ENCODE measurements around the gene ARID1B. TPM values are rescaled to one million over a fixed set of nuclear protein-coding genes. Genes with fewer than 3 reads are reported as not detected.
A peak's percentile ranks its signal among the peaks of the same experiment; 100 is the strongest.

ARID1B gene
- total and polyA plus RNA-seq, 10 of the 15 experiments (the other 5 are each of a cell fraction or from before 2014, with no cell fraction given), result 24.7 to 133 (median 54.6) TPM

- intact Hi-C loops (cut with micrococcal nuclease; ENCODE audit: unreplicated experiment), result loop anchor here (1.0 kb wide), 1 partner anchor 9 kb away; no protein-coding TSS in a partner anchor
- peak; percentile 78 for FAIRE-seq
- no peak overlapping the region for H3K4me2 ChIP-seq (ENCODE audit: control insufficient read depth, insufficient read depth)
- no peaks in the 10 kb centered on the region for H4K20me1 ChIP-seq (ENCODE audit: control insufficient read depth, insufficient read depth)
- ATAC-seq, result no peak
- H3K4me3 ChIP-seq, result no peak overlapping the region
- TF ChIP-seq PAX8 (IDR thresholded peaks at IDR 0.05) (no peak), JUNB (IDR thresholded peaks at IDR 0.05) (no peak), DPF2 (IDR thresholded peaks at IDR 0.05) (no peak), KAT2A (conservative IDR thresholded peaks at IDR 0.05; ENCODE audit: control insufficient read depth, low read depth, low read length) (no peak), SMC3 (IDR thresholded peaks at IDR 0.05; ENCODE audit: borderline replicate concordance, low read length) (no peak), RB1 (IDR thresholded peaks at IDR 0.05; ENCODE audit: borderline replicate concordance) (no peak), CBX5 (IDR thresholded peaks at IDR 0.05; ENCODE audit: low read depth) (no peak), NRF1 (conservative IDR thresholded peaks at IDR 0.05; ENCODE audit: low read depth, low read length) (no peak), IRF5 (IDR thresholded peaks at IDR 0.05; ENCODE audit: borderline replicate concordance) (no peak), RCOR1 (conservative IDR thresholded peaks at IDR 0.05; ENCODE audit: low read depth, low read length) (no peak), NBN (IDR thresholded peaks at IDR 0.05) (no peak), RELB (IDR thresholded peaks at IDR 0.05; ENCODE audit: low read depth) (no peak), ZSCAN29 (IDR thresholded peaks at IDR 0.05) (no peak), SMAD1 (IDR thresholded peaks at IDR 0.05; ENCODE audit: low read depth, partially characterized antibody) (no peak), SMAD5 (IDR thresholded peaks at IDR 0.05; ENCODE audit: low read depth) (no peak), FOS (IDR thresholded peaks at IDR 0.05; ENCODE audit: borderline replicate concordance, extremely low read depth, insufficient read length) (no peak)
- TF ChIP-seq, protein P1, sequence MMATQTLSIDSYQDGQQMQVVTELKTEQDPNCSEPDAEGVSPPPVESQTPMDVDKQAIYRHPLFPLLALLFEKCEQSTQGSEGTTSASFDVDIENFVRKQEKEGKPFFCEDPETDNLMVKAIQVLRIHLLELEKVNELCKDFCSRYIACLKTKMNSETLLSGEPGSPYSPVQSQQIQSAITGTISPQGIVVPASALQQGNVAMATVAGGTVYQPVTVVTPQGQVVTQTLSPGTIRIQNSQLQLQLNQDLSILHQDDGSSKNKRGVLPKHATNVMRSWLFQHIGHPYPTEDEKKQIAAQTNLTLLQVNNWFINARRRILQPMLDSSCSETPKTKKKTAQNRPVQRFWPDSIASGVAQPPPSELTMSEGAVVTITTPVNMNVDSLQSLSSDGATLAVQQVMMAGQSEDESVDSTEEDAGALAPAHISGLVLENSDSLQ (IDR thresholded peaks at IDR 0.05), result no peak
- TF ChIP-seq, protein P2, sequence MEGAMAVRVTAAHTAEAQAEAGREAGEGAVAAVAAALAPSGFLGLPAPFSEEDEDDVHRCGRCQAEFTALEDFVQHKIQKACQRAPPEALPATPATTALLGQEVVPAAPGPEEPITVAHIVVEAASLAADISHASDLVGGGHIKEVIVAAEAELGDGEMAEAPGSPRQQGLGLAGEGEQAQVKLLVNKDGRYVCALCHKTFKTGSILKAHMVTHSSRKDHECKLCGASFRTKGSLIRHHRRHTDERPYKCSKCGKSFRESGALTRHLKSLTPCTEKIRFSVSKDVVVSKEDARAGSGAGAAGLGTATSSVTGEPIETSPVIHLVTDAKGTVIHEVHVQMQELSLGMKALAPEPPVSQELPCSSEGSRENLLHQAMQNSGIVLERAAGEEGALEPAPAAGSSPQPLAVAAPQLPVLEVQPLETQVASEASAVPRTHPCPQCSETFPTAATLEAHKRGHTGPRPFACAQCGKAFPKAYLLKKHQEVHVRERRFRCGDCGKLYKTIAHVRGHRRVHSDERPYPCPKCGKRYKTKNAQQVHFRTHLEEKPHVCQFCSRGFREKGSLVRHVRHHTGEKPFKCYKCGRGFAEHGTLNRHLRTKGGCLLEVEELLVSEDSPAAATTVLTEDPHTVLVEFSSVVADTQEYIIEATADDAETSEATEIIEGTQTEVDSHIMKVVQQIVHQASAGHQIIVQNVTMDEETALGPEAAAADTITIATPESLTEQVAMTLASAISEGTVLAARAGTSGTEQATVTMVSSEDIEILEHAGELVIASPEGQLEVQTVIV (IDR thresholded peaks at IDR 0.05; ENCODE audit: borderline replicate concordance, partially characterized antibody), result no peak
- no peaks in the 10 kb centered on the region for H3K9me3 ChIP-seq (replicated peaks; ENCODE audit: control insufficient read depth, insufficient read depth, low read length)
- BruUV-seq (replicated peaks), result no TSS peak
- H3K9ac ChIP-seq (ENCODE audit: control insufficient read depth, insufficient read depth, low read length), result no peak overlapping the region
- H3K27ac ChIP-seq (ENCODE audit: control insufficient read depth, insufficient read depth), result no peak overlapping the region
- in situ Hi-C loops (cut with MboI), result no loop called here
- WGBS (ENCODE audit: insufficient coverage, insufficient replicate concordance, low lambda C conversion rate, missing lambda C conversion rate), result 98% methylated on average over 4 of the region's 4 CpGs
- ChIA-PET RAD21 (ENCODE audit: unreplicated experiment) (interaction anchor here (1.7 to 1.8 kb wide), 3 partner anchors 10 to 52 kb away, joined by 4 to 6 read pairs (median 4); no protein-coding TSS in a partner anchor), POLR2A (no interaction called here), SMC1A (ENCODE audit: uncharacterized antibody, unreplicated experiment) (interaction anchor here (0.5 to 1.8 kb wide), 4 partner anchors 13 to 484 kb away, joined by 3 to 6 read pairs (median 4); no protein-coding TSS in a partner anchor), CTCF (interaction anchor here (0.6 to 5.9 kb wide), 6 partner anchors 9 to 137 kb away, joined by 3 to 28 read pairs (median 4); no protein-coding TSS in a partner anchor)
- DNase-seq (ENCODE audit: low read depth, low spot score), result no peak
- peaks cover 0 to 6% of the 10 kb centered on the region in 2 experiments; a peak in 1 of 4 replicates for H3K36me3 ChIP-seq (ENCODE audit: control insufficient read depth in 2 of 2, insufficient read depth in 2 of 2, low read length in 1 of 2)
- H3K79me2 ChIP-seq (ENCODE audit: control insufficient read depth, insufficient read depth, low read length), result peaks cover 19% of the 10 kb centered on the region
- H3K27me3 ChIP-seq (replicated peaks in 1 of 2; ENCODE audit: control insufficient read depth in 2 of 2, insufficient read depth in 2 of 2, low read length in 1 of 2), result no peaks in the 10 kb centered on the region
- no peak overlapping the region for H2AFZ ChIP-seq (ENCODE audit: control insufficient read depth, low read depth, low read length)
- H3K4me1 ChIP-seq (ENCODE audit: control insufficient read depth, insufficient read depth, low read length), result peaks cover 10% of the 10 kb centered on the region
These were observed 270.1 kb downstream of the ARID1B start for GRCh38 chr6:157047328-157047727.

All from GM12878 (cell line).